ENCODE data around the gene ANKMY1.

The ANKMY1 gene

DNA sequence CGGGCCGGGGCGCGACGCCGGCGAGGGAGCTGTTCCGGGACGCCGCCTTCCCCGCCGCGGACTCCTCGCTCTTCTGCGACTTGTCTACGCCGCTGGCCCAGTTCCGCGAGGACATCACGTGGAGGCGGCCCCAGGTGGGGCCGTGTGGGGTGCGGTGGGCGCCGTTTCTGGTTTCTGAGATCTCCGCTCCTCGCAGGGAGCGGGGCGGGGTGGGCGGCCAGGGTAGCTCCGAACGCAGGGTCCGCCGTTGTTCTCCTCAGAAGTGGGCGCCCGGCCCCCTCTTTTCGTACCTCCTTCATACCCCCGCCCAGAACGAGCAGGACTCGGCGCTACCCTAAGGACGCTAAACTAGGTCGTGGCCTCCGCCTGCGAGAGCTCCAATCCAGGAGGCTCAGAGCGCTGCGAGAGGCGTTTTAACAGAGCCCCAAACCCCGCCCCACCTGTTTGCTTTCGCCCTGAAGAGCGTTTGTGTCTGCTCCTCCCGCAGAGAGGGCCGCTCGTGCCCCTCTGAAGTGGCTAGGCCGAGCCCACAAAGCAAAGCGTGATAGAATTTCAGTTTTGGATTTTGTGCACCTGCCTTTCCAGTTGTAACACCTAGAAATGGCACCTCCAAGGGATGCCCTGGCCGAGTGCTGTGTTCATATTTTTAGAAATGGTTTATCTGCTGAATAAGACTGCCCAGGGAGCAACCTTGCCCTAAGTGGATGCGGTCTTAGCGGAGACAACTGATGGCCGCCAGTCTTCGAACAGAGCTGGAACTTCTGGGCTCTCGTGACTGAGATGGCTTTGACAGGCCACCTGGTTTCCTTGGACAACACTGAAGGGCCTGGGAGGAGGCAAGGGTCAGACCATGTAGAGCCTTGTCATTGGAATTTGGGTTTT is 29.4 kb upstream of the ANKMY1 start:
- ATAC-seq (peak; percentile 53), DNase-seq (peak; percentile 34 to 40)
- H3K9me3 Mint-ChIP-seq: no peaks in the 10 kb centered on the region
- peak overlapping the region; percentile 80 to 94 for H3K4me3 Mint-ChIP-seq
- no peaks in the 10 kb centered on the region for H3K27me3 Mint-ChIP-seq
- peak overlapping the region; percentile 88 to 91 for H3K27ac Mint-ChIP-seq
- H3K4me1 Mint-ChIP-seq: peaks cover 63% of the 10 kb centered on the region

DNA sequence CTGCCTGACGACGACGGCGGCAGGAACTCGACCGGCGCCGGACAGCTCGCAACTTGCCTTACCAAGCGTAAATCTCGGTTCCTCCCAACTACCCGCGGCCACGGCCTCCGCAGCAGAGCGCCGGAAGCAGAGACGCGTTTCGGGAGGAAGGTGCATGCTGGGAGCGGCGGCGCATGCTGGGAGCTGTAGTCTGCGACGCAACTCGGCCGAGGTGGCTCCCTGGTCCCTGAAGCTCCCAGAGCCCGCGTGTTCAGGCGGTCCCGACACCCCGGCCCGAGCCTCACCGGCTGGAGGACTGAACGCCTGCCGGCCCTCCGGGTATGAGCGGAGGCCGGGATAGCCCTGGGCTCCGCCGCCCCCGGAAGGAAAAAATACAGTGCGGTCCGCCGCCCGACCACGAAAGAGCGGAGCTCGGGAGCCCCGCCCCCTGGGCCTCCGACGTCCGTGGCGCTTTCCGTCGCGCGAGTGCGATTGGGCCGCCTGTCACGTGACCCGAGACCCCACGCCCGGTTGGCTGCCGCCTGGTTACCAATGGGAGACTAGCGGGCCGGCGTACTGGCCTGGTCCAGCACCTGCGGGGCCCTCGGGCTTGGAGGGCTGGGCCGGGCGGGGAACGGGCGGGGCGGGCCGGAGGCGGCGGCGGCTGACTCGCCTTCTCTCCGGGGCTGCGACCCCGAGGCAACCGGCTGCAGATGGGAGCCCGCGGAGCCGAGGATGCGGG is 28.6 kb upstream of the ANKMY1 start, which contains the start of gene CAPN10:
Gene CAPN10, plus strand, starts transcription at position 537 of the 721 bp plus-strand sequence. Its CDS starts 178 bp downstream, at position 715.
- peak; percentile 93 for ATAC-seq
- Mint-ChIP-seq H3K4me1 (peaks cover 60% of the 10 kb centered on the region), H3K27me3 (no peaks in the 10 kb centered on the region), H3K9me3 (peaks cover 0 to 4% of the 10 kb centered on the region in 2 donors), H3K4me3 (peak within 1 kb of the TSS; percentile 94 to 99), H3K27ac (peak within 1 kb of the TSS; percentile 91 to 92)
- DNase-seq: peak; percentile 96 to 97

DNA sequence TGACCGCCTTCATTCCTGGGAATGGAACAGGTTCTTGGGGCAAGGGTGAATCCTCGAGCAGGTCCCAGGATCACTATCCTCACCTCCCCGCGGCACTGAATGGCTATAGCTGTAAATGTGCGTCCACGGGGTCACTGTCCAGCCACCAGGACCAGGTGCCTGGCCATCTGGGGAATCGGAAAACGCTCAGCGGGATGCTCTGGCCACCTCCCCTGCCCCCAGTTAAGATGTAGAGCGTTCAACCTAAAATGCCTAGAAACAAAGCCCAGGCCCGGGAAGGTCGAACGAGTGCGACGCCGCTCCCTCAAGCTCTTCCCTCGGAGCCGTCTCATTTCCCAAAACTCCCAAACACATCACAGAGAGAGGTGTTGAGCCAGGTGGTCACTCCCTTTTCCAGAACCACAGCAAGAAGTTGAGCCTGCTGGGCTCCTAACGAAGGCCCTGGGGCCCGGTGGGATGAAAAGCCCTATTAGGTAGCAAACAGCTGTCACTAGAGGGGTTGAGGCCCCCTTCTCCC is 28.0 kb upstream of the ANKMY1 start:
- peaks cover 0 to 7% of the 10 kb centered on the region in 2 donors for H3K9me3 Mint-ChIP-seq
- DNase-seq (no peak), ATAC-seq (no peak)
- H3K27ac Mint-ChIP-seq: peak overlapping the region; percentile 80 to 92
- peaks cover 57% of the 10 kb centered on the region for H3K4me1 Mint-ChIP-seq
- no peaks in the 10 kb centered on the region for H3K27me3 Mint-ChIP-seq
- H3K4me3 Mint-ChIP-seq: peak overlapping the region; percentile 94 to 99

DNA sequence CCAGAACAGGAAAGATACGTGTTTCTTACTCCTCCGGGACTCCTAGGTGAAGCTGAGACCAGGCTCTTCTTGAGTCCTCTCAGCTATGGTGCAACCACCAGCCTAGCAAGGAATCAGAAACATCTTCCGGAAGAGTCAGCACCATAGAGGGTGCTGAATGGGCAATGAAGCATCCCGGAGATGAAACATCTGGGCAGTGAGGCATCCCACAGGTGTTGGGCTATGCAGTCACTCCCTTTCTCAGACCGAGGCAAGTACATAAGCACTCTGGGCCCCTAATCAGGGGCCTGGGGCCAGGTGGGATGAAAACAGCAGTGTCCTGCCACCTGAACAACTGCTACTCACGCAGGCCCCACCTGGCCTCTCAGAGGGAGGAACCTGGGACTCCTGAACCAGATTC is 27.3 kb upstream of the ANKMY1 start:
- Mint-ChIP-seq H3K27me3 (no peaks in the 10 kb centered on the region), H3K27ac (no peak overlapping the region), H3K4me1 (peaks cover 62% of the 10 kb centered on the region), H3K9me3 (peaks cover 0 to 11% of the 10 kb centered on the region in 2 donors), H3K4me3 (peak overlapping the region; percentile 94 to 99)
- ATAC-seq: no peak
- DNase-seq: no peak

DNA sequence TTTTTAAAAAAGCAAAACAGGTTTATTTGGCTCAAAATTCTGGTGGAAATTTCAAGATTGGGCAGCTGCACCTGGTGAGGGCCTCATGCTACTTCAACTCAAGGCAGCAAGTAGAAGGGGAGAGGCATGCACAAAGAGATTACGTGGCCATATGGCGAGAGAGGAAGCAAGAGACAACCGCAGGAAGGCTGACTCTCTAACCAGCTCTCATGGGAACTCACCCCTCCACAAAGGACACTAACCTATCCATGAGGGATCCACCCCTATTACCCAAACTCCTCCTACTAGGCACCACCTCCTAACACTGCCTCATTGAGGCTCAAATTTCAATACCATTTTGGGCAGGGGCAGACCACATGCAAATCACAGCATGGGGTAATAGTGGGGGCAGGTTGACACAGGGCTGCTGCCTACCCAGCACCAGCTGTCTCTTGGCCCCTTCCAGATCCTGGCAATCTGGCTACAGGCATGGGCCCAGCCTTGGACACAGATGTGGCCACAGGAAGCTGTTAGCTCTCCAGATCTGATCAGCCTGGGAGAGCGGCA is 26.8 kb upstream of the ANKMY1 start:
- H3K9me3 Mint-ChIP-seq: peaks cover 0 to 11% of the 10 kb centered on the region in 2 donors
- H3K27ac Mint-ChIP-seq: peak overlapping the region in 1 of 2 donors; percentile 76
- DNase-seq (no peak), ATAC-seq (no peak)
- H3K4me3 Mint-ChIP-seq: peak overlapping the region; percentile 94 to 99
- H3K4me1 Mint-ChIP-seq: peaks cover 66% of the 10 kb centered on the region
- H3K27me3 Mint-ChIP-seq: no peaks in the 10 kb centered on the region

DNA sequence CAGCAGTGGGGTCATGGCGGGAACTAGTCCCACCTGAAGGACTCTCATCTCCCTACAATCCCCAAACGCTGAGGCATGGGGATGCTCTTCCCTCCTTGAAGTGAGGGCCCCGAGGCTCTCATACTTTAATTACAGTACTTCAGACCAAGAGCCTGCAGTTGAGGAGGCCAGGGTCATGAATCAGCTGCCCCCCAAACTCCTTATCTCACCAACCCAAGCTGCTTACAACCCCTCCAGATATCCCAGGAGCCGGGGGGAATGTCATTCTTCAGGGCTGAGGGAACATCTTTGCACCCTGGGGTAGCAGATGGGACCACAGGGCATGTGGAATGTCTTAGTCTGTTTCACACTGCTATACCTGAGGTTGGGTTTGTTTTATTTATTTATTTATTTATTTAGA is 26.0 kb upstream of the ANKMY1 start:
- Mint-ChIP-seq H3K9me3 (peaks cover 0 to 11% of the 10 kb centered on the region in 2 donors), H3K27ac (no peak overlapping the region)

DNA sequence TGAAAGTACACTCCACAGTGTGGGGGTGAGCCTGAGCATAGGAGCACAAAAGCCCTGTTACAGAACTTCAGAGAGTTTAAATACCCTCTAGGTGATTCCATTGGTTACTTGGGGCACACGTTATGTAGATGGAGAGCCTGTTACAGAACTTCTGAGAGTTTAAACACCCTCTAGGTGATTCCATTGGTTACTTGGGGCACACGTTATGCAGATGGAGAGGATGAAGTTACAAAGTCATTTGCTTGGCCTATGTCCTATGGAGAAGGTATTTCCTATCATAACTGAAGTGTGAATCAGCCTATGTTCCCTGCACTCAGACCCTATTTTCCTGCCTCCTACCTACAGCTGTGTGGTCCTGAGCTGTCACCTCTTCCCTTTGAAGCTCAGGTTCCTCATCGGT is 25.0 kb upstream of the ANKMY1 start:
- Mint-ChIP-seq H3K27me3 (no peaks in the 10 kb centered on the region), H3K9me3 (peaks cover 0 to 11% of the 10 kb centered on the region in 2 donors), H3K27ac (no peak overlapping the region), H3K4me3 (no peak overlapping the region), H3K4me1 (peaks cover 66% of the 10 kb centered on the region)
- ATAC-seq (no peak), DNase-seq (no peak)

More for the DNA sequence above, 26.0 kb upstream of the ANKMY1 start:
- Mint-ChIP-seq H3K4me3 (no peak overlapping the region), H3K27me3 (no peaks in the 10 kb centered on the region), H3K4me1 (peaks cover 66% of the 10 kb centered on the region)
- DNase-seq (no peak), ATAC-seq (no peak)

DNA sequence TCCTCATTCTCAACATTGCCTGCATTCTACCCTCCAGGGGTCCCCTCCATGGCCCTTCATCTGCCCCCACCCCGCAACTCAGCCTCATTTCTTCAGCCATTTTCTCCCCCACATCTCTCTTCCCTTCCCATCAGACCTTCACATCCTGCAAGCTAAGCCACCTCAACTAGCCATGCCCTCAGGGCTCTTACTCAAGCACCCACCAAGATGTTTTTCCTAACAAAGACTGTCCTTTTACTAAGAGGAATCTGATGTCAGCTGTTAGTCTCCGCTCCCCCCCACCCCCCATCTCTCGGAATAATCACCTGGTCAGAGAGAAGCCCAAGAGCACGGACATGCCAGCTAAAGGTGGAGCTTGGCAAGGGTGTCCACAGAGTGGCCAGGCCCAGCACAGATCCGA is 24.0 kb upstream of the ANKMY1 start:
- Mint-ChIP-seq H3K4me1 (peaks cover 64% of the 10 kb centered on the region), H3K27ac (no peak overlapping the region), H3K27me3 (no peaks in the 10 kb centered on the region), H3K9me3 (peaks cover 0 to 11% of the 10 kb centered on the region in 2 donors), H3K4me3 (no peak overlapping the region)
- DNase-seq: no peak
- no peak for ATAC-seq

DNA sequence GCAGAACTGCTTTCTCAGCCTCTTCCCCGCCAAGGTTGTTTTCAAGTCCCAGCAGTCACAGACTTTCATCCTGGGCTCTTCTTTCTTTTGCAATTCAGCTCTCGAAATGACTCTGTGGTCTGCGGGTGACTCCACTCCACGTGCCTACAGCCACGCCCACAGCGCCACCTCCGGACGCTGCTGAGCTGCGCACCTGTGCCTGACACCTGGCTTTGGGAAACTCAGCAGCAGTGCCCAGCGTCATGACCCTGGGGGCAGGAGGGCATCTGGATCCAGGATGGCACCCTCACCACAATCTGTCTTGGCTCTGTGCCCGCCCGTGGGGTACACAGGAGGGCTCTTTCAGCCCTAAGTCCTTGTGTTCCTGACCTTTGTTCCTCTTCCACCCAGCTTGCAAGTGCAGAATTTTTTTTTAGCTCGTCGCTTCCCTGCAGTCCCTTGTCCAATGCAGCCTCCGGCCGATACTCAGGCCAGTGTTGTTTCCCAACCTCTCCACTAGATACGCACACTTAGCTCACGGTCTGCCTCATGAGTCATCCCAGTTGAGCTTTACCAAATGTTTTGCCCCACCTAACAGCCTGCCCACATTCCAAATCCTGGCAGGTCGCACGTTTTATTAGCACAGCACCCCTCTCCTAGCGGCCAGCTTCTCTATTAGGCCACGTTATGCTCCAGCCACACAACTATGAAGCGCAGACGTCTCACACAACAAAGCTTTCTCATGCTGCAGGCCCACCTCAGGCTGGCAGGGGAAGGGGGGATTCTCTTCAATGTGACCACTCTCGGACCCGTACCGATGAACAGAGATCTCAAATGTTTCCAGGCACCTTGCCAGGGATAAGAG is 22.2 kb upstream of the ANKMY1 start:
- Mint-ChIP-seq H3K9me3 (peaks cover 0 to 11% of the 10 kb centered on the region in 2 donors), H3K4me1 (peaks cover 57% of the 10 kb centered on the region), H3K27ac (peak overlapping the region in 1 of 2 donors; percentile 77), H3K27me3 (no peaks in the 10 kb centered on the region), H3K4me3 (peak overlapping the region; percentile 27 to 37)
- ATAC-seq (peak; percentile 82), DNase-seq (peak; percentile 65 to 74)

DNA sequence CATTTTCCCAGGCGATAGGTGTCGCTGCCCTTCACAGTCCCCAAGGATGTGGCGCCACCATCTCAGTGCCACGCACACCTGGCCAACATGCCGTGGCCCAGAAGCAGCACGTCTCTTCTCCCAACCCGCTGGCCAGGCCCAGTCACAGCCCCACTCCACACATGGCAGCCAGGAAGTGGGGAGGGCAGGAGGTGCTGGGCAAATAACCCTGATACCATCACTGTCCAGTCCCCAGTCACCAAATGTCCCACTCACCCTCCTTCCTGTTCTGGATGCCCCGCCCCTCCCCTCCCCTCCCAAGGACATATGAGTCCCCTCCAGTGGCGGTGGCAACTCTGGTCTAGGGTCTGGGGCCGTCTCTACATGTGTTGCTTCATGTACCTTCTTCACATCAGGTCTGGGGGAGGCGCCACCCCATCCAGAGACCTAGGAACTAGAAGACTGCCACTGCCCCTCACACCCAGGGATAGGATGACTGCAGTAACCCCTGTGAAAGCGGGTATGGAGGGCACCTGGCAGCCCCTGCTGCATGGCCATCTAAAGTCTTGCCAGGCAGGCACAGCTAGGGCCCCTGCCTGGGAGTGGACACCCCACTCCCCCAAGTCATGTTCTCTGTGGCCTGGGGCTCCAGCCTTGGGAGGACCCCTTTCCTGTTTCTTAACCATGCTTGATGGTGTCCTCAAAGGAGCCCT is 21.4 kb upstream of the ANKMY1 start:
- DNase-seq (no peak), ATAC-seq (peak; percentile 48)
- no peaks in the 10 kb centered on the region for H3K27me3 Mint-ChIP-seq
- peaks cover 0 to 11% of the 10 kb centered on the region in 2 donors for H3K9me3 Mint-ChIP-seq
- H3K27ac Mint-ChIP-seq: peak overlapping the region in 1 of 2 donors; percentile 77
- peaks cover 49% of the 10 kb centered on the region for H3K4me1 Mint-ChIP-seq
- H3K4me3 Mint-ChIP-seq: peak overlapping the region; percentile 27 to 37

DNA sequence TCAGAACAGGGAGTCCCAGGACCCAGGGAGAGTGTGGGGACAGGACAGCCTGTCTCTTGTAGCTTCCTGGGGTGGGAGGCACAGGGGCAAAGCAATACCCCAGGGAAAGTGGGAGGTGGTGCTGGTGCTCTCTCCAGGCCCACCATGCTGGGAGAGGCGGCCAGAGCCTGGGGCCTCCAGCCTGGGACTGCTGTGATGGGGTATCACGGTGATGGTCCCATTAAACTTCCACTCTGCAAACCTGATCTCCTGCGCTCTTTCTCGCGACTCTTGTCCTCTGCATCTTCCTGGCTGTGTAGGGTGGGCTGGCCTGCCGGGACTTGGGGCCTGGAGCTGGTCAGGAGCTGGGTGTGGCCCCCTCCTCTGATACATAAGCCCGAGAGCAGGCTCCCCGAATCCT is 20.7 kb upstream of the ANKMY1 start:
- ATAC-seq (no peak), DNase-seq (no peak)
- Mint-ChIP-seq H3K4me3 (no peak overlapping the region), H3K4me1 (peaks cover 48% of the 10 kb centered on the region), H3K27ac (peak overlapping the region in 1 of 2 donors; percentile 87), H3K9me3 (peaks cover 0 to 11% of the 10 kb centered on the region in 2 donors), H3K27me3 (no peaks in the 10 kb centered on the region)

DNA sequence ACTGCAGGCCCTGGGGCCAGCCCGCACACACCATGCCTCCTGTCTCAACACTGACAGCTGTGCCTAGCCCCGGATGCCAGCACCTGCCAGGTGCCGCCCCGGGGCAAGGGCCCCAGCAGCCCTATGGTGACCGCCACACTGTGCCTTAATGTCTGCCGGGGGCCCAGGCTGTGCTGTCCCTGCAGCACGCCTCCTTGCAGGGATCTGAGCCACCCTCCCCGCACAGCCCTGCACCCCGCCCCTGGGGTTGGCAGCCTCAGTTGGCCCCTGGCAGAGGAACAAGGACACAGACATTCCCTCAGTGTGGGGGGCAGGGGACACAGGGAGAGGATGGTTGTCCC is 20.3 kb upstream of the ANKMY1 start:
- Mint-ChIP-seq H3K4me3 (no peak overlapping the region), H3K27me3 (no peaks in the 10 kb centered on the region), H3K9me3 (peaks cover 0 to 11% of the 10 kb centered on the region in 2 donors), H3K4me1 (peaks cover 44% of the 10 kb centered on the region), H3K27ac (peak overlapping the region in 1 of 2 donors; percentile 15)
- DNase-seq (no peak), ATAC-seq (peak; percentile 13)

DNA sequence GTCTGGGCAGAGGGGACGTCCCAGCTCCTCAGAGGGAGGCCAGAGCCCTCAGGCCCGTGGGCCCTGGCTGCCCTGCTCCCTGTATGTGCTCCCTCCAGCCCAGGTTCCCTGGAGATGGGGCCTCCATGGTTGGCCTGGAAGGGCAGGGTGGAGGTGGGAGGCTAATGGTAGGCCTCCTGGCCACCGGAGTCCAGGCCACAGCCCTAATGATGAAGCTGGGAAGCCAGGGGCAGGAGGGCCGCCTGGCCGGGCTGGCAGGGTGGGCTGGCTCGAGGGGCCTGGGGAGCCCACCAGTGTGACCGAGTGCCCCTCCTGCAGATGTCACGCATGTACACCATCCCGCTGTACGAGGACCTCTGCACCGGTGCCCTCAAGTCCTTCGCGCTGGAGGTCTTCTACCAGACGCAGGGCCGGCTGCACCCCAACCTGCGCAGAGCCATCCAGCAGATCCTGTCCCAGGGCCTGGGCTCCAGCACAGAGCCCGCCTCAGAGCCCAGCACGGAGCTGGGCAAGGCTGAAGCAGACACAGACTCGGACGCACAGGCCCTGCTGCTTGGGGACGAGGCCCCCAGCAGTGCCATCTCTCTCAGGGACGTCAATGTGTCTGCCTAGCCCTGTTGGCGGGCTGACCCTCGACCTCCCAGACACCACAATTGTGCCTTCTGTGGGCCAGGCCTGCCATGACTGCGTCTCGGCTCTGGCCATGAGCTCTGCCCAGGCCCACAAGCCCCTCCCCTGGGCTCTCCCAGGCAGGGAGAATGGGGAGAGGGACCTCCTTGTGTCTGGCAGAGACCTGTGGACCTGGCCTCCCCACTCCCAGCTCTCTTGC is 19.7 kb upstream of the ANKMY1 start:
- H3K27ac Mint-ChIP-seq: peak overlapping the region in 1 of 2 donors; percentile 15
- H3K9me3 Mint-ChIP-seq: peaks cover 0 to 11% of the 10 kb centered on the region in 2 donors
- no peak for ATAC-seq

More for the DNA sequence above, 19.7 kb upstream of the ANKMY1 start:
- H3K27me3 Mint-ChIP-seq: no peaks in the 10 kb centered on the region
- no peak for DNase-seq
- no peak overlapping the region for H3K4me3 Mint-ChIP-seq
- H3K4me1 Mint-ChIP-seq: peaks cover 41% of the 10 kb centered on the region
